GM18951 (cell line): Measurements from ENCODE around the gene NEK4.

ENCODE experiments used
- POLR2A ChIP-seq: IDR thresholded peaks from 4 replicates; pipeline ENCODE4 v1.6.1; 2011; ENCODE audit warnings: mild to moderate bottlenecking; ENCODE audit not compliant: insufficient read length, insufficient read depth; ENCODE audit errors: extremely low read depth
- in situ Hi-C: fragments of 300-500 bp; cut with MboI; formaldehyde crosslinking; loops from one replicate; pipeline ENCODE4 v1.12.0; 2022; ENCODE audit warnings: low sequenced_read_pairs, mixed read lengths, inconsistent platforms; ENCODE audit not compliant: unreplicated experiment

Gene NEK4

GRCh38 chr3:52800079-52800478, 29.3 kb upstream of the NEK4 start:
- in situ Hi-C loops, result no loop called here
- TF ChIP-seq POLR2A, result no peak

- no peak for TF ChIP-seq POLR2A
- in situ Hi-C loops, result no loop called here
Observed at GRCh38 chr3:52798978-52799476, 28.3 kb upstream of the NEK4 start.

- TF ChIP-seq POLR2A, result no peak
- in situ Hi-C loops, result no loop called here
Observed at GRCh38 chr3:52798376-52798977, 27.7 kb upstream of the NEK4 start.

GRCh38 chr3:52796411-52796810, 25.7 kb upstream of the NEK4 start:
- TF ChIP-seq POLR2A, result no peak
- in situ Hi-C loops, result no loop called here

GRCh38 chr3:52795298-52795900, 24.7 kb upstream of the NEK4 start:
- no peak for TF ChIP-seq POLR2A
- in situ Hi-C loops, result no loop called here

GRCh38 chr3:52794612-52795099, 23.9 kb upstream of the NEK4 start, which contains the start of gene ITIH3:
ITIH3 (plus strand) TSS chr3:52794796; CDS start chr3:52794804, 8 bp downstream.
- in situ Hi-C loops, result no loop called here
- TF ChIP-seq POLR2A, result no peak

GRCh38 chr3:52793702-52794611, 23.2 kb upstream of the NEK4 start:
- in situ Hi-C loops, result no loop called here
- no peak for TF ChIP-seq POLR2A

GRCh38 chr3:52792961-52793695, 22.4 kb upstream of the NEK4 start:
- in situ Hi-C loops, result no loop called here
- TF ChIP-seq POLR2A, result no peak

- in situ Hi-C loops, result no loop called here
- TF ChIP-seq POLR2A, result no peak
Observed at GRCh38 chr3:52792413-52792812, 21.7 kb upstream of the NEK4 start.

GRCh38 chr3:52791928-52792327, 21.2 kb upstream of the NEK4 start:
- no peak for TF ChIP-seq POLR2A
- in situ Hi-C loops, result no loop called here

GRCh38 chr3:52791366-52791765, 20.6 kb upstream of the NEK4 start:
- no peak for TF ChIP-seq POLR2A
- in situ Hi-C loops, result no loop called here

GRCh38 chr3:52790741-52791140, 20.0 kb upstream of the NEK4 start:
- no peak for TF ChIP-seq POLR2A
- in situ Hi-C loops, result no loop called here

- TF ChIP-seq POLR2A, result no peak
- in situ Hi-C loops, result no loop called here
Observed at GRCh38 chr3:52790337-52790736, 19.6 kb upstream of the NEK4 start.
